K562 (cell line): ENCODE data around the gene SERPINA12. TPM values are rescaled to one million over a fixed set of nuclear protein-coding genes. Genes with fewer than 3 reads are reported as not detected.

ENCODE experiments used
- ATAC-seq: fragments of 200-7000 bp; cut with Tn5 transposase; 3 replicates; pipeline ENCODE4 v1.9.1; 2020; ENCODE audit warnings: moderate library complexity
- Bru-seq: library from RNA; stranded (reverse); fragments of 400-500 nt; gene quantifications from one replicate; lab custom pipeline; 2021; lab: Mats Ljungman, UMichigan
- BruChase-seq, 2 experiments: library from RNA; stranded (reverse); fragments of 400-500 nt; gene quantifications; one replicate each; lab custom pipeline; 2021; lab: Mats Ljungman, UMichigan
- BruUV-seq: library from RNA; stranded (reverse); fragments of 400-500 nt; replicated peaks from 2 replicates; lab custom pipeline; 2021; lab: Mats Ljungman, UMichigan
- CTCF ChIA-PET: fragments of 300-600 bp; formaldehyde crosslinking; extraction: SDS; loops from one replicate; lab custom pipeline; 2021; ENCODE audit warnings: low intra/inter-chr PET ratio; lab: Yijun Ruan, JAX
- POLR2A ChIA-PET: fragments of 300-600, 350-650 bp; sonication (Branson Sonifier 250); formaldehyde crosslinking; extraction: SDS; loops from one replicate; lab custom pipeline; 2021; ENCODE audit warnings: antibody characterized with exemption, inconsistent platforms; lab: Yijun Ruan, JAX
- DNase-seq, 4 experiments: peaks; one replicate each; pipeline versions ENCODE4 v3.0.0 to v3.0.0-alpha.2; 2011 to 2018; ENCODE audit warnings: low spot score in 3 of 4, mixed read lengths in 3 of 4; ENCODE audit errors: extremely low read depth in 1 of 4
- FAIRE-seq: peaks from 2 replicates; lab custom pipeline; 2011; peaks lifted over from hg19 to GRCh38; lab: Jason Lieb, UNC
- H2AFZ ChIP-seq: 2 replicates; pipeline ENCODE4 v1.6.0; 2011; ENCODE audit warnings: low read depth, low read length, control low read depth, inconsistent platforms
- H3K27ac ChIP-seq: fragments of 200-600 bp; 3 replicates; pipeline ENCODE4 v1.8.0; 2011; ENCODE audit warnings: low read depth, mild to moderate bottlenecking, control low read depth, inconsistent platforms, low read length, moderate library complexity, mixed read lengths; ENCODE audit errors: extremely low read depth
- H3K27me3 ChIP-seq, 2 experiments: fragments of 300-600 bp in 1 of 2; 2 replicates in 1 of 2; 3 replicates in 1 of 2; pipeline versions ENCODE4 v1.6.0 to v1.8.0; 2011; ENCODE audit warnings: inconsistent platforms in 2 of 2, low read length in 2 of 2, mild to moderate bottlenecking in 1 of 2, mixed read lengths in 1 of 2, moderate library complexity in 1 of 2; ENCODE audit not compliant: control insufficient read depth in 2 of 2, insufficient read depth in 2 of 2
- H3K36me3 ChIP-seq: fragments of 300-600 bp; 3 replicates; pipeline ENCODE4 v1.8.0; 2011; ENCODE audit warnings: mild to moderate bottlenecking, low read length, inconsistent platforms; ENCODE audit not compliant: control insufficient read depth, insufficient read depth
- H3K4me1 ChIP-seq, 2 experiments: fragments of 200-600 bp in 1 of 2; replicated peaks in 1 of 2; 2 replicates in 1 of 2; 3 replicates in 1 of 2; pipeline versions ENCODE4 v1.5.1 to v1.8.0; 2011; ENCODE audit warnings: inconsistent platforms in 2 of 2, low read length in 2 of 2, mild to moderate bottlenecking in 1 of 2, mixed read lengths in 1 of 2, moderate library complexity in 1 of 2; ENCODE audit not compliant: control insufficient read depth in 2 of 2, insufficient read depth in 2 of 2
- H3K4me2 ChIP-seq: 2 replicates; pipeline ENCODE4 v1.6.1; 2011; ENCODE audit warnings: low read length, control low read depth, inconsistent platforms, mixed read lengths; ENCODE audit not compliant: insufficient read depth
- H3K4me3 ChIP-seq: fragments of 200-600 bp; sonication (generic), shearing (Covaris generic); 2 replicates; pipeline ENCODE4 v1.5.1; 2016; ENCODE audit warnings: control low read depth, inconsistent platforms
- H3K79me2 ChIP-seq: fragments of 200-600 bp; 3 replicates; pipeline ENCODE4 v1.8.0; 2011; ENCODE audit warnings: low read length, inconsistent platforms; ENCODE audit not compliant: control insufficient read depth, insufficient read depth
- H3K9ac ChIP-seq, 2 experiments: 2 replicates each; pipeline versions ENCODE4 v1.6.0 to v1.6.1; 2011; ENCODE audit warnings: low read depth in 2 of 2, low read length in 2 of 2, control low read depth in 1 of 2, inconsistent platforms in 1 of 2, mild to moderate bottlenecking in 1 of 2, mixed read lengths in 1 of 2; ENCODE audit not compliant: insufficient read depth in 1 of 2
- H3K9me1 ChIP-seq: one replicate; pipeline ENCODE4 v1.6.0; 2011; ENCODE audit warnings: inconsistent platforms, mild to moderate bottlenecking, low read length, moderate library complexity; ENCODE audit not compliant: control insufficient read depth, insufficient read depth
- H3K9me3 ChIP-seq: replicated peaks from 2 replicates; pipeline ENCODE4 v1.5.1; 2011; ENCODE audit warnings: low read depth, low read length, inconsistent platforms; ENCODE audit not compliant: control insufficient read depth, insufficient read depth
- H4K20me1 ChIP-seq: replicated peaks from 2 replicates; pipeline ENCODE4 v1.6.1; 2011; ENCODE audit warnings: low read length, inconsistent platforms, mixed read lengths; ENCODE audit not compliant: control insufficient read depth, insufficient read depth
- CHAMP1 ChIP-seq: fragments of 450-650 bp; IDR thresholded peaks from 2 replicates; pipeline ENCODE4 v1.6.1; 2016; ENCODE audit warnings: mild to moderate bottlenecking
- HDAC2 ChIP-seq: fragments of 450-650 bp; IDR thresholded peaks from 2 replicates; pipeline ENCODE4 v1.6.1; 2016; ENCODE audit warnings: mild to moderate bottlenecking
- KAT7 ChIP-seq: sonication (generic); formaldehyde crosslinking; IDR thresholded peaks from 2 replicates; pipeline ENCODE4 v1.8.0; 2022; ENCODE audit warnings: missing genetic modification reagents, mild to moderate bottlenecking, borderline replicate concordance
- MAFK ChIP-seq: IDR thresholded peaks from 2 replicates; pipeline ENCODE4 v1.6.1; 2011; ENCODE audit warnings: low read length, improper control_type of control experiment
- MLLT1 ChIP-seq, 2 experiments: fragments of 450-650 bp; IDR thresholded peaks; 2 replicates each; pipeline ENCODE4 v1.6.1; 2016
- MXD1 ChIP-seq: fragments of 250-450 bp; sonication (Bioruptor Pico); IDR thresholded peaks from 2 replicates; pipeline ENCODE4 v1.8.0; 2021; ENCODE audit warnings: borderline replicate concordance, mild to moderate bottlenecking, moderate library complexity; ENCODE audit not compliant: poor library complexity, severe bottlenecking
- SNRNP70 ChIP-seq: fragments of 200-400 bp; formaldehyde crosslinking; optimal IDR thresholded peaks from 2 replicates; pipeline ENCODE3; 2017; ENCODE audit warnings: low read depth, low read length
- ZC3H8 ChIP-seq: fragments of 450-650 bp; IDR thresholded peaks from 2 replicates; pipeline ENCODE4 v1.6.1; 2017
- ZKSCAN1 ChIP-seq: fragments of 150-350 bp; IDR thresholded peaks from 2 replicates; pipeline ENCODE4 v1.6.1; 2016; ENCODE audit warnings: low read depth, low read length
- WGBS: fragments of 100-300 bp; shearing (Covaris generic); methylation state at CpG from one replicate; pipeline ENCODE4 v1.1.6; 2016; ENCODE audit warnings: low coverage, mixed read lengths; ENCODE audit not compliant: insufficient coverage; ENCODE audit errors: missing lambda C conversion rate; 5-methylcytosine and 5-hydroxymethylcytosine counted together
- in situ Hi-C: fragments of 300-500 bp; cut with MboI; formaldehyde crosslinking; loops from 4 replicates; pipeline ENCODE4 v1.15.0; 2018; ENCODE audit warnings: inconsistent platforms, mixed read lengths
- intact Hi-C: fragments of 100-400 bp; cut with micrococcal nuclease; formaldehyde crosslinking; loops from 2 replicates; pipeline ENCODE4 v1.14.2; 2022
- long read RNA-seq, 3 experiments: library from polyadenylated mRNA in 2 of 3; library from RNA in 1 of 3; unstranded in 2 of 3; stranded (forward) in 1 of 3; transcript quantifications; one replicate each; pipeline ENCODE4 v2.0.0, GENCODE V29; 2019 to 2022
- polyA minus RNA-seq, 3 experiments: library from RNA; depleted of rRNA, polyadenylated mRNA; stranded (reverse); fragments of >200 nt; gene quantifications; 2 replicates each; pipeline ENCODE4 v1.2.3, GENCODE V29; 2011
- polyA plus RNA-seq, 8 experiments: library from polyadenylated mRNA; depleted of rRNA in 4 of 8; stranded (reverse) in 5 of 8; unstranded in 3 of 8; fragments of >200 nt; fragmentation: Nextera tagmentation in 2 of 8; fragmentation: Illumina TruSeq in 1 of 8; extraction: Ambion mirVana in 2 of 8; extraction: Trizol in 1 of 8; gene quantifications; 2 replicates each; pipeline versions ENCODE4 v1.2.1 to v1.2.3, GENCODE V29; 2011 to 2014; ENCODE audit warnings: inconsistent platforms in 1 of 8, missing spikeins in 1 of 8
- total RNA-seq, 7 experiments: library from RNA; depleted of rRNA in 6 of 7; stranded (reverse); fragments of >200 nt in 6 of 7; fragmentation: Illumina TruSeq in 2 of 7; extraction: Trizol in 2 of 7; gene quantifications; 2 replicates each; pipeline versions ENCODE4 v1.2.1 to v1.2.3, GENCODE V29; 2011 to 2021; ENCODE audit warnings: low replicate concordance in 1 of 7
- TF ChIP-seq, protein P1 (sequence below): fragments of 150-350 bp; conservative IDR thresholded peaks from 2 replicates; pipeline ENCODE4 v1.6.1; 2014; ENCODE audit warnings: low read length

The SERPINA12 gene
- not detected in 2 replicates for total RNA-seq (2011; cell fraction: chromatin; rRNA removed; ENCODE audit: low replicate concordance)
- total RNA-seq (2011; cell fraction: nucleolus; rRNA removed), result not detected in 2 replicates
- not detected in 2 replicates for total RNA-seq (2011; cell fraction: nucleoplasm; rRNA removed)
- not detected in 2 replicates for total RNA-seq (2014; rRNA removed)
- total RNA-seq (2014; rRNA removed; fragmentation: Illumina TruSeq; extraction: Trizol), result not detected in 2 replicates
- not detected in 2 replicates for total RNA-seq (2015; rRNA removed; fragmentation: Illumina TruSeq; extraction: Trizol)
- total RNA-seq (2021), result not detected in 2 replicates
- polyA plus RNA-seq (2011; rRNA removed), result not detected in 2 replicates
- polyA plus RNA-seq (2011; cell fraction: cytosol; rRNA removed), result not detected in 2 replicates
- not detected in 2 replicates for polyA plus RNA-seq (2011; cell fraction: nucleus; rRNA removed)
- polyA plus RNA-seq (2012), result not detected in 2 replicates
- polyA plus RNA-seq (2014; fragmentation: Illumina TruSeq; extraction: Trizol), result not detected in 2 replicates
- polyA plus RNA-seq (2014; fragmentation: Nextera tagmentation; extraction: Ambion mirVana), result not detected
- polyA plus RNA-seq (2014; rRNA removed), result not detected in 2 replicates
- polyA minus RNA-seq (2011; rRNA and poly(A)+ RNA removed), result not detected in 2 replicates
- polyA minus RNA-seq (2011; cell fraction: cytosol; rRNA and poly(A)+ RNA removed), result not detected in 2 replicates
- not detected in 2 replicates for polyA minus RNA-seq (2011; cell fraction: nucleus; rRNA and poly(A)+ RNA removed)
- Bru-seq, nascent RNA, result not detected
- not detected for BruChase-seq, experiment 1, labeled RNA remaining after a 2-hour chase
- BruChase-seq, experiment 2, labeled RNA remaining after a 6-hour chase, result not detected
- long read RNA-seq, experiment 1, result 0 reads
- long read RNA-seq, experiment 2, result 0 reads
- long read RNA-seq, experiment 3, result 0 reads

- WGBS, result 0% methylated on average over 2 of the region's 3 CpGs
- Histone ChIP-seq H3K4me3 (no peak within 1 kb of the TSS), H3K27me3 (no peaks in the 10 kb centered on the region), H2AFZ (no peak within 1 kb of the TSS), H3K4me2 (no peak within 1 kb of the TSS), H3K27ac (no peak within 1 kb of the TSS), H3K4me1 (no peaks in the 10 kb centered on the region), H3K36me3 (no peaks in the 10 kb centered on the region), H3K9ac (no peak within 1 kb of the TSS), H3K9me1 (no peaks in the 10 kb centered on the region)
- in situ Hi-C loops (no loop called here), intact Hi-C loops (no loop called here)
- DNase-seq (no peak), FAIRE-seq (no peak)
- ChIA-PET CTCF (no interaction called here), POLR2A (no interaction called here)
- TF ChIP-seq KAT7 (CRISPR knock-in tag) (no peak), CHAMP1 (no peak), ZKSCAN1 (no peak), HDAC2 (no peak), MXD1 (no peak), SNRNP70 (no peak), MAFK (no peak), ZC3H8 (no peak), MLLT1 (IDR thresholded peaks at IDR 0.05) (no peak)
- TF ChIP-seq, protein P1, sequence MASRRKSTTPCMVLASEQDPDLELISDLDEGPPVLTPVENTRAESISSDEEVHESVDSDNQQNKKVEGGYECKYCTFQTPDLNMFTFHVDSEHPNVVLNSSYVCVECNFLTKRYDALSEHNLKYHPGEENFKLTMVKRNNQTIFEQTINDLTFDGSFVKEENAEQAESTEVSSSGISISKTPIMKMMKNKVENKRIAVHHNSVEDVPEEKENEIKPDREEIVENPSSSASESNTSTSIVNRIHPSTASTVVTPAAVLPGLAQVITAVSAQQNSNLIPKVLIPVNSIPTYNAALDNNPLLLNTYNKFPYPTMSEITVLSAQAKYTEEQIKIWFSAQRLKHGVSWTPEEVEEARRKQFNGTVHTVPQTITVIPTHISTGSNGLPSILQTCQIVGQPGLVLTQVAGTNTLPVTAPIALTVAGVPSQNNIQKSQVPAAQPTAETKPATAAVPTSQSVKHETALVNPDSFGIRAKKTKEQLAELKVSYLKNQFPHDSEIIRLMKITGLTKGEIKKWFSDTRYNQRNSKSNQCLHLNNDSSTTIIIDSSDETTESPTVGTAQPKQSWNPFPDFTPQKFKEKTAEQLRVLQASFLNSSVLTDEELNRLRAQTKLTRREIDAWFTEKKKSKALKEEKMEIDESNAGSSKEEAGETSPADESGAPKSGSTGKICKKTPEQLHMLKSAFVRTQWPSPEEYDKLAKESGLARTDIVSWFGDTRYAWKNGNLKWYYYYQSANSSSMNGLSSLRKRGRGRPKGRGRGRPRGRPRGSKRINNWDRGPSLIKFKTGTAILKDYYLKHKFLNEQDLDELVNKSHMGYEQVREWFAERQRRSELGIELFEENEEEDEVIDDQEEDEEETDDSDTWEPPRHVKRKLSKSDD, result no peak
- TF ChIP-seq, all 486 proteins: peak for 0
- no TSS peak for BruUV-seq
- ATAC-seq, result no peak
- no peaks in the 10 kb centered on the region for H4K20me1 ChIP-seq
- H3K79me2 ChIP-seq, result no peaks in the 10 kb centered on the region
- no peaks in the 10 kb centered on the region for H3K9me3 ChIP-seq
Measured at GRCh38 chr14:94509356-94509755, at the start of gene SERPINA12. SERPINA12 (minus strand) TSS chr14:94509469; CDS start chr14:94498397, 11,072 bp downstream.
